ENCODE measurements around the gene CRADD.
"Not testable (repeated sequence)": the region's sequence is repeated elsewhere in the genome, so short reads cannot be mapped to it uniquely, and the experiment has no call there.

The CRADD gene

DNA sequence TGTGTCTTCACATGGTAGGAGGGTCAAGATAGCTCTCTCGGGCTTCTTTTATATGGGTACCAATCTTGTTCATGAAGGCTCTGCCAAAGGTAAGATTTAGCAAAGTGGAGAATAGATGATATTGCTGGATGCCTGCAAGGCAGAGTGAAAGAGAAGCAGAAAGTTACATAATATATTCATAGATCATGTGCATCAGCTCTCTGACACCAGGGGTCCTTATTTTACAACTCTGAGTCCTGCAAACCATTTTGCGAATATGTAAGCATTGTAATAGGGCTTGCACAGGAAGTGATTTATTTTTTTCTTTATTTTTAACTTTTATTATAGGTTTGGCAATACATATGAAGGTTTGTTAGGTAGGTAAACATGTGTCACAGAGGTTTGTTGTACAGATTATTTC, 31.8 kb downstream of the CRADD start:
- DNase-seq = no peak

DNA sequence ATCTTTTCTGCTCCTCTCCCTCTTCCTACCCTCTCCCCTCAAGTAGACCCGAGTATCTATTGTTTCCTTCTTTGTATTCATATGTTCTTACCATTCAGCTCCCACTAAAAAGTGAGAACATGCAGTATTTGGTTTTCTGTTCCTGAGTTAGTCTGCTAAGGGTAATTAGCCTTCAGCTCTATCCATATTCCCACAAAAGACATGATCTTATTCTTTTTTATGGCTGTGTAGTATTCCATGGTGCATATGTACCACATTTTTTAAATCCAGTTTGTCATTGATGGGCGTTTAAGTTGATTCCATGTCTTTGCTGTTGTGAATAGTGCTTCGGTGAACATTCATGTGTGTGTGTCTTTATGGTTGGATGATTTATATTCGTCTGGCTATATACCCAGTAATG, 32.2 kb downstream of the CRADD start:
- DNase-seq = no peak

DNA sequence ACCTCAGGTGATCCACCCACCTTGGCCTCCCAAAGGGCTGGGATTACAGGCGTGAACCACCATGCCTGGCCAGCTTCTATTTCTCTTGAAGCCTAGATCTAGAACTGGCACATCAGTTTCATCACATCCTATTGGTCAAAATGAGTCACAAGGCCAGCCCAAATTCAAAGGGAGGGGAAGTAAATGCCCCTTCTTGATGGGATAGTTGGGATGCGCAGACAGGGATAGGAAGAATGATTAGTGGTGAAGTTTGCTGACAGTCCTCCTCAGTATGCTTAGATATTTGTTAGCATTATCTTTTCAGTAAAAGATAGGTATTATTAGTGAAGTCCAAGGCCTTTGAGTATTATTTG, 33.4 kb downstream of the CRADD start:
- DNase-seq = no peak

DNA sequence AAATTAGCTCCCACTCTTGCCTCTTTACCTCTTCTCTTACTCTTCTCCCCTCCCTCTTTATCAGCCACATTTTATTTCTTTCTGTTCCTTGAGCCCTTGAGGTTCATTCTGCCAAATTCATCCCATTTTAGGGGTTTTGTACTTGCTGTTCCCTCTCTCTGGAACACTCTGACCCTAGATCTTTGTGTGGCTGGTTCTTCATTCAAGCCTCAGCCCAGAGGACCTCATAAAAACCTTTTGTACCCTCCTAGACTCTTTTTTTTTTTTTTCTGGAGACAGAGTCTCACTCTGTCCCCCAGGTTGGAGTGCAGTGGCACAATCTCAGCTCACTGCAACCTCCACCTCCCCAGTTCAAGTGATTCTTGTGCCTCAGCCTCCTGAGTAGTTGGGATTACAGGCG, 34.3 kb downstream of the CRADD start:
- DNase-seq = not testable (repeated sequence)

DNA sequence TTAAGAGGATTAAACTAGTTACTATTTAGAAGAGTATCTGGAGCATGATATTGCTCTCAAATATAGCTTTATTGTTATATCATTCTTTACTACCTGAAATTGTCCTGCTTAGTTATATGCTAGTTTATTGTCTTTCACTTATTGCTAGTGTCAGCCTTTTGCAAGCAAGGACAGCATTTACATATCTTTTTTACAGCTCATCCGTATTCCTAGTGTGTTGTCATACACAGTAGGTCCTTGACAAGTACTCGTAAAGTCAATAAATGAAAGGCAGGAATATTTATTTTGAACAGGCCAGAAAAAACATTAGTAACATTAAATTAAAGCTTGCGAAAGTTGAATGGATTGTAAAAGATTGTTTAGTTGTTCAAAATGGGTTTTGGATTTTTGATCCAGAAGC, 35.0 kb downstream of the CRADD start:
- no peak for DNase-seq

DNA sequence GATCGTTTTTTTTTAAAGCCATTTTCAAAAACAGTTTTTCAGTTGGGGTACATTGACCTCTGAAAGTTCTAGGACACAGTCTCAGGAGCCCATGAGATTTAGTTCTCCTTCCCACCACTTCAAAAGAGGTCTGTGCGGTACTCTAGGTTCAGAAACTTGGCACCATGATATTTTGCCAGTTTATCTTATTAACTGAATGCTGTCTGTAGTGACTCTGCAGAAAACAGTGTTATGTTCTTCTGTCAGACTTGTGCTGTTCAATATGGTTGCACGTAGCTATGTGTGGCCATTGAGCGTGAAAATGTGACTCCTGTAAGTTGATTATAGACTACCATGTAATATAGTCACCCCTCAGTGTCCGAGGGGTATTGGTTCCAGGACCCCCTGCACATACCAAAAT, 35.9 kb downstream of the CRADD start:
- no peak for DNase-seq

DNA sequence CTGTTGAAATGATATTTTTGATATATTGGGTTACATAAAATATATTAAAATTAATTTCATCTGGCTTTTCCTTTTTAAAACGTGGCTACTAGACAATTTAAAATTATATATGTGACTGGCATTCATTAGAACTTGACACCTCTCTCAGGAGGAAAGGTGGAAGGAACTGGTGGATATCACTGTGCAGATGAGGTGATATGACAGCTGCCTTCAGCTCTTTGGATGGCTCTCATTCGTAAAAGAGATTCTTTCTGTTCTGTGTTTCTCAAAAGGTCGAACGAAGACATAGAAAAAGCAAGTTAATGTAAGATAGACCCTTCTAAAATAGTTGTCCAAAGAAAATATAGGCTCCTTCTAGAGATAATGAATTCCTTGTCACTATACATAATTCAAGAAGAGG, 36.6 kb downstream of the CRADD start:
- DNase-seq = no peak

DNA sequence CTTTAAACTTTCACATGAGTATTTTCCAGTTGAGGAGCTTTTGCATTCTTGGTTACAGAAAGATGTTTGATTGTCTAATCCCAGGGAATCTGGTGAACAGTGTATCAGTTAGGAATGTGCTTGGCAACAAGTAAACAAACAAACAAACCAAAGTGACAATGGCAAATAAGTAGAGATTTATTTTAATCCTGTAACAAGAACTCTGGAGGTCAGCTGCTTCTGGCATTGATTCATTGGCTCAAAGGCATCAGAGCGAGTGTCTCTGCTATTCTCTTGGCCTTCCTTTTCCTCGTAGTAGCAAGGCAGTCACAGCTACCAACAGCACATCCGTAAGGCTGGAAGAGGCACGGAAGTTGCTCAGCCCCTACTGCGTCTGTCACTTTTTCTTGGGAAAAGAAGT, 37.2 kb downstream of the CRADD start:
- DNase-seq = no peak

DNA sequence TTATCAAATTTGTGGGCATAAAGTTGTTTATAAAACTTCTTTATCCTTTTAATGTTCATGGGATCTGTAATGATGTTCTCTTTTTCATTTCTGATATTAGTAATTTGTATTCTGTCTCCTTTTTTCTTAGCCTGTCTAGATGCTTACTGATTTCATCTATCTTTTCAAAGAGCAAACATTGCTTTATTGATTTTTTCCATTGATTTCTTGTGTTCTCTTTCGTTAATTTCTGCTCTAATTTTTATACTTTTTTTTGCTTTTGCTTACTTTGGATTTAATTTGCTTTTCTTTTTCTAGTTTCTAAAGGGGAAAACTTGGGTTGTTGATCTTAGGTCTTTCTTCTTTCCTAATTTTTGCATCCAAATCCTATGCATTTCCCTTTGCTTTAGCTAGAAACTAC, 42.5 kb downstream of the CRADD start:
- no peak for DNase-seq

DNA sequence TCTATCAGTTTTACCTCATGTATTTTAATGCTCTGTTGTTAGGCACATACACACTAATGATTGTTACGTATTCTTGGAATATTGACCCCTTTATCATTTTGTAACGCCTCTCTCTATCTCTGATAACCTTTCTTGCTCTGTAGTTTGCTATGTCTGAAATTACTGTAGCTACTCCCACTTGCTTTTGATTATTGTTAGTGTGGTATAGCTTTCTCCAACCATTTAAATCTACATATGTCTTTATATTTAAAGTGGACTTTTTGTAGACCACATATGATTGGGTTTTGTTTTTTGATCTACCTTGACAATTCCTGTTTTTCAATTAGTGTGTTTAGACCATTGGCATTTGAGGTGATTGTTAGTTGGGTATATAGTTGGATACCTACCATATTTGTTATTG, 43.4 kb downstream of the CRADD start:
- DNase-seq = no peak

DNA sequence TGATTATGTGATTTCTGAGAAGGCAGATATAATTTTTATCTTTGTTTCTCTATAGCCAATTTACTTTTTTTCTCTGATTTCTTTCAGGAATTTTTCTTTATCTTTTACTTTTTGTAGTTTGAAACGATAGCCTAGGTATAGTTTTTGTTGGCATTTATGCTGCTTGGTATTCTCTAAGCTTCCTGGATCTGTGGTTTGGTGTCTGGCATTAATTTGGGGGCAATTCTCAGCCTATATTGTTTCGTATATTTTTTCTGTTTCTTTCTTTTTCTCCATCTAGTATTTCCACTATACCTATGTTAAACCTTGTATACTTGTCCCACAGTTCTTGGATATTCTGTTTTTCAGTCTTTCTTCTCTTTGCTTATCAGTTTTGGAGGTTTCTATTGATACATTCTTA, 45.0 kb downstream of the CRADD start:
- DNase-seq = no peak

DNA sequence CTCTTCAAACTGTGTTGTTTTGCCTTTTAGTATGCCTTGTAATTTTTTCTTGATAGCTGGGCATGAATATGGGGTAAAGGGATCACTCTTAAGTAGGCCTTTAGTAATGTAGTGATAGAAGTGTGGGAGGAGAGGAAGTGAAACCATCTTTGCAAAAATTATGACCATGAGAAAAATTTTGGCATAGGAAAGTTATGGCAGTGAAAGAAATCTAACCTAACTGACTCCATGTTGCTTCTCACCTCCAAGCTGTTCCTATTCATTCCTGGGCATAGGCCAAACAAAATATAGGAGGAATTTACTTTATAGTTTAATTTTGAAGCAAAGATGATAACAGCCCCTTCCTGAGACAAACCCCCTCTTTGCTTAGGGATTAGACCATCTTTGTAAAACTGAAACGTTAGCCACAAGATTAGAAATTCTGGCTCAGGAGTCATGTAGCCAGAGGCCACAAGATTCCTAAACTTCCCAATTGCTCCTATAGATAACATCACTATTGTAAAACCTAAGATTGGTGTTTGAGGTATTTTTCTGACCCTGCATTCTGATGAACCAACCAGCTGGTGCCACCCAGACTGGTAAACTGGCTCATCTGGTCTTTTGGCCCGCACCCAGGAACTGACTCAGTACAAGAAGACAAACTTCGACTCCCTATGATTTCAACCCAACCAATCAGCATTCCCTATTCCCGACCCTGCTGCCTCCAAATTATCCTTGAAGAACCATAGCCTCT, 45.8 kb downstream of the CRADD start:
- DNase-seq = no peak

DNA sequence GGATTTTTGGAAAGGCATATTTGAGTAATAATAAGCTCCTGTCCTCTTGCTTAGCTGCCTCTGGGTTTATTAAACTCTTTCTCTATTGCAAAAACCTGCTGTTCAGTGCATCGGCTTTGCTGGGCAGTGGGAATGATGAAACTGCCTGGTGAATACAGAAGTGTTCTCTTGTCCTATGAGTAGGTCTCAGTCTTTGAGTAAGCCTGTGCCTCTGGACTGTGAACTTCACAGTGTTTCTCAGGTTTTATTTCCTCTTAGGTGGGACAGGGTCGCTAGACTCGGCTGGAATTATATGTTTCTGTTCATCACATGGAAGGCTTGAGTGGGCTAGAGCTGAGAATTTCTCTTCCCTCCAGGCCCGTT, 46.4 kb downstream of the CRADD start:
- DNase-seq = no peak

DNA sequence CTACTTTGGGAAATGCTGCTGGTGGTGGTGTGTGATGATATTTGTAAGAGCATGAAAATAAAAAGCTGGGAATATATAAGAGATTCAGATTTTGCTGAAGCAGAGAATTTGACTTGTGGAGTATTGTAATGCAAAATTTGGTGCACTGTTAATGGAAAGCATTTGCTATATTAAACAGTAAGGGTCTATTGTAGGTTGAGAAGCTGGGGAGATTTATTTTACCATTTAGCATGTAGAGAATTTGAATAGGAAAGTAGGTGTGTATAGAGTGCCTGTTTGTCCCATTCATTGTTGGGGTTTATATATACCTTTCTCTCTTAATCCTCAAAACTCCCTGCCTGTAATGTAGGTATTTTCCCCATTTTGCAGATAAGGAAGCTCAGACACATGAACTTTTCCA, 48.4 kb downstream of the CRADD start:
- DNase-seq = no peak

DNA sequence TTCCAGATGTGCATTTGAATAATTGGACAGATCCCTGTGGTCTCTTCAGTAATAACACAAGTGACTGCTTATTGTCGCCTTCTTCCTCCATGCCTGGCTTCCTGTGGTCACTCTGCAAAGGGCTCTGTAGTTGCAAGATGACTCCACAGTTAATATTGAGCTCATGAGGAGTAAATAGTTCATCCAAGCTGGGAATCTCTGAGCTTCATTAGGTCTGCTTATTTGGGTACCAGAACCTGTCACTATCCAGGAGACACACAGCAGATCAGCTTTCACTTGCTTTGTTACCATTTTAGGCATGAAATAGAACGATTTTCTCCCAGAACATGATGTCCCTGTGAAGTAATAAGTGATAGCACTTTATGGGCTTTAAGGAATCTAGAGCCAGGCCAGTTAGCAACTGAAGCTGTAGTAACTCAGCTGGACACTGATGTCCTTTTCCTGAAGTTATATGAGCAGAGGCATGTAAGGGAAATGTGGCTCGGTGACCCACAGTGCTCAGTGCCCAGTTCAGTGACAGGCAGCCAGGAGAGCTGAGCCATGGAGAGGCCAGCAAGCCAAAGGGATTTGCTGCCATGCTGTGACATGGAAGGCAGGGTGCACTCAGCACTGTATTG, 50.1 kb downstream of the CRADD start:
- DNase-seq = no peak

DNA sequence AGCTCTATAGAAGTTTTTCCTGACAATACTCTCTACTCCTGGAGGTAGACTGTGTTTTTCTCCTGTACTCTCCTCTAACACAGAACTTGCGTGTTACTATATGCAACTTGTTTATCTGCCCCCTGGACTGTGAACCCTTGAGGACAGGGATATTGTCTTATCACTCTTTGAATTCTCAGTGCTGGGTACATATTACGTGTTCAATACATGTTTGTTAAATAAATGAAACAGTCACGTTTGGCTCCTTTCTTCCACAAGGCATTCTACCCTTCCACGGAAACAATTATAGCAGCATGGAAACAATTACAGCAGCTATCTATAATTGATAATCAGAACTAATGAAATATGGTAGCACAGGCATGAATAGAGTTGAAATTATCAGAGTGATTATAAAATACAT, 50.7 kb downstream of the CRADD start:
- no peak for DNase-seq

DNA sequence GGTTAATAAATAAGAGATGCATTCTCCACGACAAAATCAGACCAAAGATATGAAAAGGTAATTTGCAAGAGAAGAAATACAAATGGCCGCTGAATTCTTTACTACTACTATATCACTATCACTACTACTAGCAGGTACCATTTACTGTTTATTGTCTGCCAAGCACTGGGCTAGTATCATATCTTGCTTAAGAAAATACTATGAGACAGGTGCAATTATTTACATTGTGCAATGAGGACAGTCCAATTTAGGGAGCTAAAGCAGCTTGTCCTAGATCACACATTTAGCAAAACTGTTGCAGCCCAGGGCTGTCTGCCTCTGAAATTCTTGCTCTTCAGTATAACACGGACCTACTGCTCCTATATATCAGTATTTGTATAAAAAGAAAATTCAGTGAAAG, 52.8 kb downstream of the CRADD start:
- DNase-seq = no peak

DNA sequence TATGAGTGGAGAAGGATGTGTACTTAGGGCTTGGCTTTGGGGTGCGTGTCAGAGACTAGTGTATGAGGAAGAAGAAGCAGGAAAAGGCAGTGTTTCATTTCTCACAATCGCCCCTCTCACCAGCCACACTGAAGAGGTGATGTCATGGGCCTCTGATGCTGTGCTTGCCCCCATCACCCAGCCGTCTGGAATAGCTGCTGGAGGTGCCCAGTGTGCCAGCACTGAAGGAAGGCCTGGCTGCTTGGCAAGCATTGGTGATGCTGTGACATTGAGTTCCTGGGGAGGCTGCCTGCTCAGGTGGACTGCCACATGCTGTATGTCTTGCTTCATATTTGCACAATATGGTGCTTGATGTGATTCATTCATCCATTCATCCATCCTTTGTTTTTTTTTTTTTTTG, 56.2 kb downstream of the CRADD start:
- no peak for DNase-seq

DNA sequence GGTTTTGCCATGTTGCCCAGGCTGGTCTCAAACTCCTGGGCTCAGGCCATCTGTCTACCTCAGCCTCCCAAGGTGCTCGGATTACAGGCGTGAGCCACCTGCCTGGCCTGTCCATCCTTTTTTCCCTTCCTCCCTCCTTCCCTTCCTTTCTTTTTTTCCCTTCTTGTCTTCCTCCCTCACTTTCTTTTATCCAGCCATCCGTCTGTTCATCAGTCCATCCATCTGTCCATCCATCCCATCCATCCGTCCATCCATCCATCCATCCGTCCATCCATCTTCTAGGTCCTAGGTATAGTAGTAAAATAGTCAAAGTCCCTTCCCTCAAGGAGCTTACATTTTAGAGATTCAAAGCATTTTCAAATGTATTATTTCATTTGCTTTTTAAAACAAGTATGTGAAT, 56.8 kb downstream of the CRADD start:
- DNase-seq = no peak

DNA sequence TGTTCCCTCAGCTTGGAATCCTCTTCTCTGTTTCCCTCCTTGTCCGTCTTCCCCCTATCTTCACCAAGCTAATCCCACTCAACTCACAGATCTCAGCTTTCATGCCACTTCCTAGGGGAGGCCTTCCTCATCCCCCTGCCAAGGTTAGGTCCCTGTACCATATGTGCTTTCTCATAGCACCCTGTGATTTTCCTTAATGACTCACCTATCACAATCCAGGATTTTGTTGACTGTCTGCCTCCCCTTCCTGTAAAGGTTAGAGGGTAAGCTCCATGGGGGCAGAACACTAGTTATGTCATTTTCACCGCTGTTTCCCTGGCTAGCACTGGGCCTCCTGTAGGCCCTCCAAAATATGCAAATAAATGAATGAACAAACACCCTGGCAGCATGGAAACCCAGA, 57.6 kb downstream of the CRADD start:
- DNase-seq = no peak

DNA sequence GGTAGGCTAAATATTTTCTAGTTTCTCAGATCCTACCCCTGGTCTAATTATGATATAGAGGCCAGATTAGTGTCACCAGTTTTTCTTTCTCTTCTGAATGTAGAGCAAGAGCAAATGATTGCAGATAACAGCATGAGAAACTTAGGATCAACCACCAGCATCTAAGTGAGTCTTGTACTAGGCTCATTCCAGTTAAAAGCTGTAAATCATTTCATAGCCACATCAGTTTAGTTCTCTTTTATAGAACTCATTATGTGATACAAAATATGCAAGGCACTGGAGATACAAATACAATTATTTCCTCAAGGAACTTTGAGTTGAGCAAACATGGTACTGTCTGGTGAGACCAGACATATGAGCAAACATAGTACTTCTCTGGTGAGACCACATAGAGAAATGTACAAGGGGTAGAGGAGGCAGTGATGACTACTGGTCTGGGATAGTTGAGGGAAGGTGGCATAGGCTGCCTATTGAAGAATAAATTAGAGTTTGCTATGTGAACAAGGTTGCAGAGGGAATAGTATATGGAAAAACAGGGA, 59.5 kb downstream of the CRADD start:
- DNase-seq = no peak

DNA sequence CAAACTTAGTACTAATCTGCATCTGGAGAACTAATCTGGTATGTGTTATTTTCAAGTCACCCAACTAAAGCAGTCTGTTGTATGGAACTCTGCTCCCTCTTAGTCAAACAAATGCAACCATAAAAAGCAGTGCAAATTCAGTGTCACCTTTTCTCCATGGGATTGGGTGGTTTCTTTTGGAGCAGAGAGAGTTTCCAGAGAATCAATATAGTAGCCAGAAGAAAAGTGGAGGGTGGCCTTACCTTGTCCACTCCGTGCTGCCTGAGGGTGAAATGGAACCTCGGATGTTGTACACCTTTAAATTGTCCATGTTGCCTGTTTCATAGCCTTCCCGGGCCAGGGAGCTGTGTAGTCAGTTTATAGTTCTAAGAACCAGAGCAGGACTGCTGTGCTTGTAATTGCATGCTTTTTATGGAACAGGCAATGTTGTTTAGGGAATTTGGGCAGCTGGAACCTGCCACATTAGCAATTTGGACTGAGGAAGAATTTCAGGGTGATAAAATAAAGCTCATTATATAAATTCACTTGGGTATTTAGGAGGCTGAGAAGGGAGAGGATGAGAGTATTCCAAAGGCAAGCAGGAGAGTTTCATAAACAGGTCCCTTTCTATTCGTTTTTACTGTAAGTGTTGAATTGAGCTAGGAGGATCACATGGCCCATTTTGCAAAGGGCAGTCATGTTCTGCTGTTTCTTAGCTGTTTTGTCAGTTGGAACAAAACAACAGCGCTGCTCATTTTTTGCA, 60.5 kb downstream of the CRADD start:
- DNase-seq = no peak

DNA sequence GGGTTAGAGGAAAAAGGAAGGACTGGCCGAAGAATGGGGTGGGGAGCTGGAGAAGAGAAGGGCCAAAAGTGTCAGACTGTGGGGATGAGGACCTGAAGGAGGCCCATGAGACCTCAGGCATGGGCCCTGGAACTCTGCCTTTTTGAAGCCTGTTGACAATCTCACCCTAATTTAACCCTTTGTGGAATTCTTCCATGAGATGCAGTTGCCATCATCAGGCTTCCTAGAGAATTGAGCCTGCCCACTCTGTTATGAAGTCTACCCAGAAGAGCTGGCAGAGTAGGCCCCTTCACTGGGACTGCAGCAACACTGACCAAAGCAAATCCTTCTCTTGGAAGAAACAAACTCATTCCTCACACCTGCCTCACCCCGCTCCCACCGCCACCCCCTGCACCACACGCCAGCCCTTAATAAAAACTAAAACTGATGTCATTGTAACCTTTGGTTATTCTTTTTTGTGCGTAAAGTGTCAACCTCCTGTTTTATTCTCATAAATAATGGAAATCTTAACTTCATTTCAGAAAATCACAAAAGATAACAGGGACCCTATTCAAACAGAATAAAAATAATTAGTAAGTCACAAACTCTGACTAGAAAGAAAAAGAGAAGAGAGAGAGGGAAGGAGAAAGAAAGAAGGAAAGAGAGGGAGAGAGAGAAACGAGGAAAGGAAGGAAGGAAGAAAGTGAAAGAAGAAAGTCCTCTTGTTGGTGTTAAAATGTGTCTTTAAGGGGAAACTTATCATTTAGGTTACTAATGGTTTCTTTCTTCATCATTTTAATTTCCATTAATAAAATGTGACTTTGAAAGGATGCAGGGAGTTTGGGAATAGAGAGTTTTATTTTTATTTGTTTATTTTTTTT, 61.3 kb downstream of the CRADD start:
- no peak for DNase-seq

Measured in activated CD4-positive, alpha-beta T cell treated with anti-CD3 and anti-CD28 coated beads, Interleukin-2, amount 50 U/mL, for 4 hours (primary cell).